Measurements from ENCODE around the gene CDH13. TPM values are rescaled to one million over a fixed set of nuclear protein-coding genes. Genes with fewer than 3 reads are reported as not detected.

CDH13 gene
- total RNA-seq, 1 donor from 2014 or later, result 2.3 TPM

GRCh38 chr16:82657786-82658185 lies 31.0 kb downstream of the CDH13 start:
- DNase-seq (ENCODE audit: low spot score), result no peak
- TF ChIP-seq CTCF (IDR thresholded peaks at IDR 0.05; ENCODE audit: unreplicated experiment), result no peak
- Mint-ChIP-seq H3K4me3 (ENCODE audit: unreplicated experiment) (no peak overlapping the region), H3K36me3 (ENCODE audit: low read depth, unreplicated experiment) (peaks cover 4% of the 10 kb centered on the region), H3K4me1 (ENCODE audit: unreplicated experiment) (peaks cover 9% of the 10 kb centered on the region), H3K27me3 (ENCODE audit: unreplicated experiment) (no peaks in the 10 kb centered on the region), H3K9me3 (ENCODE audit: unreplicated experiment) (no peaks in the 10 kb centered on the region), H3K27ac (ENCODE audit: unreplicated experiment) (no peak overlapping the region)

- DNase-seq (ENCODE audit: low spot score), result no peak
- Mint-ChIP-seq H3K9me3 (ENCODE audit: unreplicated experiment) (no peaks in the 10 kb centered on the region), H3K36me3 (ENCODE audit: low read depth, unreplicated experiment) (peaks cover 4% of the 10 kb centered on the region), H3K27me3 (ENCODE audit: unreplicated experiment) (no peaks in the 10 kb centered on the region), H3K4me1 (ENCODE audit: unreplicated experiment) (peaks cover 9% of the 10 kb centered on the region), H3K27ac (ENCODE audit: unreplicated experiment) (no peak overlapping the region), H3K4me3 (ENCODE audit: unreplicated experiment) (no peak overlapping the region)
- TF ChIP-seq CTCF (IDR thresholded peaks at IDR 0.05; ENCODE audit: unreplicated experiment), result no peak
These were observed 32.0 kb downstream of the CDH13 start for GRCh38 chr16:82658796-82659195.

- DNase-seq (ENCODE audit: low spot score), result no peak
- H3K36me3 Mint-ChIP-seq (ENCODE audit: low read depth, unreplicated experiment), result peaks cover 4% of the 10 kb centered on the region
- no peaks in the 10 kb centered on the region for H3K9me3 Mint-ChIP-seq (ENCODE audit: unreplicated experiment)
- no peak overlapping the region for H3K4me3 Mint-ChIP-seq (ENCODE audit: unreplicated experiment)
- no peak for TF ChIP-seq CTCF (IDR thresholded peaks at IDR 0.05; ENCODE audit: unreplicated experiment)
- no peaks in the 10 kb centered on the region for H3K27me3 Mint-ChIP-seq (ENCODE audit: unreplicated experiment)
- no peak overlapping the region for H3K27ac Mint-ChIP-seq (ENCODE audit: unreplicated experiment)
- H3K4me1 Mint-ChIP-seq (ENCODE audit: unreplicated experiment), result peaks cover 6% of the 10 kb centered on the region
These were observed 33.4 kb downstream of the CDH13 start for GRCh38 chr16:82660075-82660645.

GRCh38 chr16:82660966-82661365 lies 34.2 kb downstream of the CDH13 start:
- no peak for DNase-seq (ENCODE audit: low spot score)
- no peak overlapping the region for H3K27ac Mint-ChIP-seq (ENCODE audit: unreplicated experiment)
- peaks cover 3% of the 10 kb centered on the region for H3K4me1 Mint-ChIP-seq (ENCODE audit: unreplicated experiment)
- H3K9me3 Mint-ChIP-seq (ENCODE audit: unreplicated experiment), result no peaks in the 10 kb centered on the region
- no peak overlapping the region for H3K4me3 Mint-ChIP-seq (ENCODE audit: unreplicated experiment)
- no peaks in the 10 kb centered on the region for H3K27me3 Mint-ChIP-seq (ENCODE audit: unreplicated experiment)
- peaks cover 4% of the 10 kb centered on the region for H3K36me3 Mint-ChIP-seq (ENCODE audit: low read depth, unreplicated experiment)
- no peak for TF ChIP-seq CTCF (IDR thresholded peaks at IDR 0.05; ENCODE audit: unreplicated experiment)

- Mint-ChIP-seq H3K36me3 (ENCODE audit: low read depth, unreplicated experiment) (peaks cover 4% of the 10 kb centered on the region), H3K27ac (ENCODE audit: unreplicated experiment) (no peak overlapping the region), H3K4me3 (ENCODE audit: unreplicated experiment) (no peak overlapping the region), H3K4me1 (ENCODE audit: unreplicated experiment) (no peaks in the 10 kb centered on the region), H3K9me3 (ENCODE audit: unreplicated experiment) (no peaks in the 10 kb centered on the region), H3K27me3 (ENCODE audit: unreplicated experiment) (no peaks in the 10 kb centered on the region)
- no peak for TF ChIP-seq CTCF (IDR thresholded peaks at IDR 0.05; ENCODE audit: unreplicated experiment)
- DNase-seq (ENCODE audit: low spot score), result no peak
These were observed 37.4 kb downstream of the CDH13 start for GRCh38 chr16:82664181-82664580.

All from endothelial cell (in vitro differentiated cells).